GM23338 (cell line): ENCODE results near the gene BHLHA15. TPM values are rescaled to one million over a fixed set of nuclear protein-coding genes. Genes with fewer than 3 reads are reported as not detected.

Experiments used
- ATAC-seq: fragments of 200-7000 bp; cut with Tn5 transposase; 3 replicates; pipeline ENCODE4 v1.9.1; 2020
- DNase-seq: peaks from one replicate; pipeline ENCODE4 v3.0.0-alpha.2; 2015; ENCODE audit warnings: low spot score
- H2AFZ ChIP-seq: fragments of 200-600 bp; sonication (generic); 2 replicates; pipeline ENCODE4 v1.8.0; 2016; ENCODE audit warnings: antibody characterized with exemption, mild to moderate bottlenecking, moderate library complexity
- H3F3A ChIP-seq: fragments of 200-600 bp; sonication (generic); replicated peaks from 2 replicates; pipeline ENCODE4 v1.8.0; 2017; ENCODE audit warnings: antibody characterized with exemption, mixed run types, low read depth
- H3K27ac ChIP-seq: fragments of 200-600 bp; sonication (generic); 2 replicates; pipeline ENCODE4 v1.6.1; 2016; ENCODE audit warnings: low read depth
- H3K27me3 ChIP-seq: fragments of 200-600 bp; sonication (generic); 2 replicates; pipeline ENCODE4 v1.8.0; 2016; ENCODE audit warnings: mild to moderate bottlenecking, mixed run types, moderate library complexity; ENCODE audit not compliant: insufficient read depth
- H3K36me3 ChIP-seq: fragments of 200-600 bp; sonication (generic); 2 replicates; pipeline ENCODE4 v1.8.0; 2016; ENCODE audit warnings: mild to moderate bottlenecking; ENCODE audit not compliant: insufficient read depth
- H3K4me1 ChIP-seq: fragments of 200-600 bp; sonication (generic); 2 replicates; pipeline ENCODE4 v1.8.0; 2016; ENCODE audit warnings: mild to moderate bottlenecking, moderate library complexity; ENCODE audit not compliant: insufficient read depth
- H3K4me2 ChIP-seq: fragments of 200-600 bp; sonication (generic); 2 replicates; pipeline ENCODE4 v1.7.1; 2017; ENCODE audit warnings: mixed run types
- H3K4me3 ChIP-seq: fragments of 200-600 bp; sonication (generic); 2 replicates; pipeline ENCODE4 v1.6.1; 2016; ENCODE audit warnings: mixed run types
- H3K79me2 ChIP-seq: fragments of 200-600 bp; sonication (generic); replicated peaks from 2 replicates; pipeline ENCODE4 v1.8.0; 2017; ENCODE audit warnings: mild to moderate bottlenecking; ENCODE audit not compliant: insufficient read depth
- H3K9me2 ChIP-seq: fragments of 200-600 bp; sonication (generic); 2 replicates; pipeline ENCODE4 v1.8.0; 2017; ENCODE audit not compliant: insufficient read depth
- H4K20me1 ChIP-seq: fragments of 200-600 bp; sonication (generic); replicated peaks from 2 replicates; pipeline ENCODE4 v1.8.0; 2017; ENCODE audit warnings: mild to moderate bottlenecking; ENCODE audit not compliant: insufficient read depth
- H3K27ac Mint-ChIP-seq: 2 replicates; pipeline ENCODE4 v1.8.0; 2020; ENCODE audit warnings: inconsistent platforms, mild to moderate bottlenecking, moderate library complexity, mixed read lengths
- H3K27me3 Mint-ChIP-seq: 3 replicates; pipeline ENCODE4 v1.8.0; 2022; ENCODE audit warnings: low read depth, mild to moderate bottlenecking, moderate library complexity, mixed read lengths, inconsistent platforms; ENCODE audit not compliant: insufficient read depth, poor library complexity
- H3K36me3 Mint-ChIP-seq: 3 replicates; pipeline ENCODE4 v1.8.0; 2021; ENCODE audit warnings: low read depth, mild to moderate bottlenecking, inconsistent platforms, moderate library complexity, mixed read lengths
- H3K4me1 Mint-ChIP-seq: 3 replicates; pipeline ENCODE4 v1.8.0; 2020; ENCODE audit warnings: mild to moderate bottlenecking, inconsistent platforms, mixed read lengths
- H3K4me3 Mint-ChIP-seq: 3 replicates; pipeline ENCODE4 v1.8.0; 2021; ENCODE audit warnings: moderate library complexity, mild to moderate bottlenecking, inconsistent platforms, mixed read lengths
- H3K9me3 Mint-ChIP-seq: 3 replicates; pipeline ENCODE4 v1.8.0; 2020; ENCODE audit warnings: moderate library complexity, mild to moderate bottlenecking, inconsistent platforms, mixed read lengths
- CREB1 ChIP-seq: fragments of 250-450 bp; sonication (Bioruptor Pico); IDR thresholded peaks from 2 replicates; pipeline ENCODE4 v1.5.0; 2020; ENCODE audit warnings: low read depth, mild to moderate bottlenecking, moderate library complexity
- CTCF ChIP-seq, 2 experiments: fragments of 200-600 bp in 1 of 2; sonication (generic) in 1 of 2; conservative IDR thresholded peaks; 2 replicates each; pipeline versions ENCODE4 v1.5.1 to v1.6.1; 2016 to 2017; ENCODE audit warnings: antibody characterized with exemption in 2 of 2, low read depth in 2 of 2, mild to moderate bottlenecking in 2 of 2, moderate library complexity in 1 of 2
- EZH2 ChIP-seq: fragments of 200-600 bp; sonication (generic); IDR thresholded peaks from one replicate; pipeline ENCODE4 v1.8.0; 2017; ENCODE audit warnings: antibody characterized with exemption, mild to moderate bottlenecking, low read depth; ENCODE audit not compliant: unreplicated experiment
- EZH2phosphoT487 ChIP-seq: fragments of 200-600 bp; sonication (generic); IDR thresholded peaks from one replicate; pipeline ENCODE4 v1.8.1; 2018; ENCODE audit warnings: antibody characterized with exemption; ENCODE audit not compliant: unreplicated experiment
- JUNB ChIP-seq: IDR thresholded peaks from one replicate; pipeline ENCODE4 v1.6.1; 2016; ENCODE audit warnings: antibody characterized with exemption; ENCODE audit not compliant: unreplicated experiment
- POLR2AphosphoS5 ChIP-seq: IDR thresholded peaks from 2 replicates; pipeline ENCODE4 v1.6.1; 2016; ENCODE audit warnings: antibody characterized with exemption, low read depth
- REST ChIP-seq: IDR thresholded peaks from one replicate; pipeline ENCODE4 v1.6.1; 2018; ENCODE audit warnings: antibody characterized with exemption; ENCODE audit not compliant: unreplicated experiment
- STAT1 ChIP-seq: IDR thresholded peaks from one replicate; pipeline ENCODE4 v1.6.1; 2016; ENCODE audit warnings: antibody characterized with exemption; ENCODE audit not compliant: unreplicated experiment
- ZNF114 ChIP-seq: fragments of 250-450 bp; sonication (Bioruptor Pico); IDR thresholded peaks from 2 replicates; pipeline ENCODE4 v1.5.0; 2020; ENCODE audit warnings: mild to moderate bottlenecking, moderate library complexity
- ZNF462 ChIP-seq: fragments of 250-450 bp; sonication (Bioruptor Pico); IDR thresholded peaks from 2 replicates; pipeline ENCODE4 v1.5.0; 2020; ENCODE audit warnings: mild to moderate bottlenecking, moderate library complexity
- polyA plus RNA-seq: library from polyadenylated mRNA; unstranded; fragments of >200 nt; fragmentation: Nextera tagmentation; extraction: Ambion mirVana; gene quantifications from 2 replicates; pipeline ENCODE4 v1.2.1, GENCODE V29; 2016
- total RNA-seq: library from RNA; depleted of rRNA; stranded (reverse); fragments of >200 nt; shearing (Covaris generic); gene quantifications from 2 replicates; pipeline ENCODE4 v1.2.3, GENCODE V29; 2014

The BHLHA15 gene
- total and polyA plus RNA-seq, 2 experiments from 2014 or later = 1.4 to 8.3 TPM

- Histone ChIP-seq H4K20me1 (no peaks in the 10 kb centered on the region), H3F3A (no peaks in the 10 kb centered on the region), H3K27me3 (no peaks in the 10 kb centered on the region), H3K27ac (no peak overlapping the region), H3K36me3 (peaks cover 5% of the 10 kb centered on the region), H3K79me2 (no peaks in the 10 kb centered on the region), H3K4me2 (no peak overlapping the region), H2AFZ (no peak overlapping the region), H3K4me1 (no peaks in the 10 kb centered on the region), H3K4me3 (no peak overlapping the region), H3K9me2 (no peaks in the 10 kb centered on the region)
- no peak for TF ChIP-seq EZH2phosphoT487
- no peak for TF ChIP-seq STAT1
- no peak for TF ChIP-seq EZH2
- no peak for TF ChIP-seq CTCF (conservative IDR thresholded peaks at IDR 0.05; ENCODE audit: low read depth in 2 of 2)
- no peak for TF ChIP-seq REST
- TF ChIP-seq CREB1 = no peak
- TF ChIP-seq ZNF462 = no peak
- no peak for TF ChIP-seq ZNF114
- no peak for TF ChIP-seq POLR2AphosphoS5
- no peak for TF ChIP-seq JUNB
- DNase-seq = no peak
- peaks cover 38% of the 10 kb centered on the region for H3K36me3 Mint-ChIP-seq
- ATAC-seq = no peak
- peaks cover 2% of the 10 kb centered on the region for H3K27me3 Mint-ChIP-seq
- no peaks in the 10 kb centered on the region for H3K9me3 Mint-ChIP-seq
- no peaks in the 10 kb centered on the region for H3K4me1 Mint-ChIP-seq
- H3K27ac Mint-ChIP-seq = no peak overlapping the region
- H3K4me3 Mint-ChIP-seq = no peak overlapping the region
Observed at GRCh38 chr7:98189559-98189958, 21.7 kb upstream of the BHLHA15 start.
